ENCODE measurements around the gene LDLRAD4.

LDLRAD4 gene

DNA sequence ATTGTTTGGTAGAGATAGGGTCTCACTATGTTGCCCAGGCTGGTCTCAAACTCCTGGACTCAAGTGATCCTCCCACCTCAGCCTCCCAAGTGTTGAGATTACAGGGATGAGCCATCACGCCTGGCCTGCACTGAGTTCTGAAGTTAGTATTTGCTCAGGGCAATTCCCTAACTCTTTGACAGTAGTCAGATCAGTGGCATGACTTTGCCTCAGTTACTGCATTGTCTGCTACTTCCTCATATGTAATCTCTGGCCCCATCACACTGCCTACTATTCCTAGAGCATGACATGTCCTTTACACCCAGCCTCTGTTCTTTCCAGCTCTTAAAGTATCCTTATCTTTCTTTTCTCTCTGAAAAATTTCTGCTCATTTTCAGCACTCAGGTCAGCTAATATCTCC is 193.5 kb downstream of the LDLRAD4 start:
- TF ChIP-seq, protein P1, sequence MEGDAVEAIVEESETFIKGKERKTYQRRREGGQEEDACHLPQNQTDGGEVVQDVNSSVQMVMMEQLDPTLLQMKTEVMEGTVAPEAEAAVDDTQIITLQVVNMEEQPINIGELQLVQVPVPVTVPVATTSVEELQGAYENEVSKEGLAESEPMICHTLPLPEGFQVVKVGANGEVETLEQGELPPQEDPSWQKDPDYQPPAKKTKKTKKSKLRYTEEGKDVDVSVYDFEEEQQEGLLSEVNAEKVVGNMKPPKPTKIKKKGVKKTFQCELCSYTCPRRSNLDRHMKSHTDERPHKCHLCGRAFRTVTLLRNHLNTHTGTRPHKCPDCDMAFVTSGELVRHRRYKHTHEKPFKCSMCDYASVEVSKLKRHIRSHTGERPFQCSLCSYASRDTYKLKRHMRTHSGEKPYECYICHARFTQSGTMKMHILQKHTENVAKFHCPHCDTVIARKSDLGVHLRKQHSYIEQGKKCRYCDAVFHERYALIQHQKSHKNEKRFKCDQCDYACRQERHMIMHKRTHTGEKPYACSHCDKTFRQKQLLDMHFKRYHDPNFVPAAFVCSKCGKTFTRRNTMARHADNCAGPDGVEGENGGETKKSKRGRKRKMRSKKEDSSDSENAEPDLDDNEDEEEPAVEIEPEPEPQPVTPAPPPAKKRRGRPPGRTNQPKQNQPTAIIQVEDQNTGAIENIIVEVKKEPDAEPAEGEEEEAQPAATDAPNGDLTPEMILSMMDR (IDR thresholded peaks at IDR 0.05), result no peak

DNA sequence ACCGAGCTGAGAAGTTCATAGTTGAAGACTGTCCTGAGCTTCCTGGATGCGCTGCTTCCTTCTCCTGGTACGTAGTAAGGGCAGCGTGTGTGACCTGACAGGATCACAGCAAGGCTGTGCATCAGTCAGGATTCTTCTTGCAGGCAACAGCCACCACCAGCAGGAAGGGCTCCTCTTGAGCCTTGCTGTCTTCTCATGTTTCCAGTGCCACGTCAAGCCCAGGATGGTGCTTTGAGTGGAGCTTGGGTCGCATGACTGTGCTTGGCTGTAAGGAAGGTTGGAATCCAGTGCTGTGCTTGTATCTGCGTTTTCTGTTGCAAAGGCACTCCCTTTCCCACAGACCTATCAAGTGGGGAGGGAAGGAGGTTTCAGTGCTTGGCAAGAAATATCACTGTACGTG is 194.3 kb downstream of the LDLRAD4 start:
- TF ChIP-seq, protein P1 (IDR thresholded peaks at IDR 0.05), result no peak

DNA sequence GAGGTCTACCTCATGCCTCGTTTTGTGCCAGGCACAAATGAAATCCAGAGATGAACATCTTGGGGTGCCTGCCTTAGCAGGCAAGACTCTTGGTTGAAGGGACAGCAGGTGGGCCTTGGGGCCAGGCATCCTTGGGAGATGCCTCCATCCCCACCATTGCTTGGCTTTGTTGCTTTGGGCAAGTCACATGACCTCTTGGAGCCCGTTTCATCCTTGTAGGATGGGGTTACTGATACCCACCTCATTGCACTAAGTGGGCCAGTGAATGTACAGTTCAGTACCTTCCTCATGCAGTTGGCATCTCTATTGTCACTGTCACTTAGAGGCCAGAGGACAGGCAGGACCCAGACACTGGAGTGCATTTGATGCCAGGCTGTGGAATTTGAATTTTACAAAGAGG is 195.5 kb downstream of the LDLRAD4 start:
- TF ChIP-seq, protein P1 (IDR thresholded peaks at IDR 0.05), result no peak

DNA sequence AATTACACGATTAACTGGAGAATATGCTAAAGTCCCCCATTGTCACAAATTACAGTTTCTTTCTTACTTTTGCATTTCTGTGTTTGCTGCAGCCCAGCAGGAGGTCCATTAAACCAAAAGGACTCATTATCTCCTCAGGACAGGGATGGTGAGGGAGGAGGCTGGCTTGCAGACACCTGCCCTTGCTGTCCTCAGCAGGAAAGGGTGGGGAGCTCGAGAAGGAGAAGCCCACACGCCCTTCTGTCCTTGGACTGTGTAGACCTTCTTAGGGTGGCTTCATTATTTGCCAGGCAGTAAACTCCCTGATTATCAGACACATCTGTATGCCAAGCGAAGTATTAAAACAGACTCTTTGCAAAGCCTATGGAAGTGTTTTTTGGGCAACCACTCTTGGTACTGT is 196.0 kb downstream of the LDLRAD4 start:
- TF ChIP-seq, protein P1 (IDR thresholded peaks at IDR 0.05), result no peak

DNA sequence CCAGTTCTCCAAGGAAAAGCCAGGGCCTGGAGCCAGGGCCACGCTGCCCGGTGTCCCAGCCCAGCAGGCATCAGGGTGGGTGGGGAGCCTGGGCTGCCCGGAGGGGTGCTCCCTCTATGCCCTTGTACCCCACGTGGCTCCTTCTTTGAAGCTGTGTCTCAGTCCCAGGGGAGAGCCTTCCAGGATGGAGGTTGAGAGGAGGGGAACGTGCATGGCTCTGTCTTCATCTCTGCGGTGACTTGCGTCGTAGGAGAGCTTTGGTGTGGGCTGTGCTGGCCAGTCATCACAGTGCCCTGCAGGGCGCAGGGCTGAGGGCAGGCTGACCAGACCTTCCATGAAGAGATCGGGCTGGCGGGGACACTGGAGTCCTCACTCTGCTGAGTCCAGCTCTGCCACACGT is 197.2 kb downstream of the LDLRAD4 start:
- TF ChIP-seq, protein P1 (IDR thresholded peaks at IDR 0.05), result no peak

DNA sequence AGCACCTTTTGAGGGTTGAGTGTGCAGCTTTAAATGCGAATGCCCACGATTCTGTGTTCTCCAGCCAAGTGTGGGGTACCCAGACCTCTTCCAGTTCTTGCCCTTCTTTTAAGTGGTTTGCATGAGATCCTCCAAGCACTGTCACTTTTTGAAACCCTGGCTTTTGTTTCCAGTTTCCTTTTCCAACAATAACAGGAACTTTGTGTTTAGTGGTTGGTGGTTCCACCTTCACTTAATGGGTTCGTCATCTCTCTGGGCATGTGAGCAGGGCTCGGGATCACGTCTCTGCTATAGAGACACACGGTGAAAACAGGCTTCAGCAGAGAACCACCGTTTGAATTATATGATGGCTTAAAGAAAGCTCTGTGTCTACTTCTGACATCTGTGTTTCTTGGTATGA is 197.6 kb downstream of the LDLRAD4 start:
- TF ChIP-seq, protein P1 (IDR thresholded peaks at IDR 0.05), result no peak

DNA sequence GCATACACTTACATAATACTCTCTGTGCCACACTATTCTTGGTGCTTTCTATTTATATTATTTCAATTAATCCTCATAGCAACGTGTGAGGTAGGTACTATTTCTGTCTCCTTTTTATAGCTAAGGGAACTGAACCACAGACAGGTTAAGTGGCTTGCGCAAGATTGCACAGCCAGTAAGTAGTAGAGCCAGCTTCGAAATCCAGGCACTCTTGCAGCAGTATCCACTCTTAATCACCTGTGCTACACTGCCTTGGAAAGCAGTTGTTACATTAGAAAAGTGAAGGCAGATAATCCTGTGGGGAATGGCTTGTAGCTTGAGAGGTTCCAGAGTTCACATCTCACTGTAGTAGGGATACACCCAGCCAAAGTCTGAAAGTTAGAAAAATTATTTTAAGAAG is 198.3 kb downstream of the LDLRAD4 start:
- TF ChIP-seq, protein P1 (IDR thresholded peaks at IDR 0.05), result no peak

DNA sequence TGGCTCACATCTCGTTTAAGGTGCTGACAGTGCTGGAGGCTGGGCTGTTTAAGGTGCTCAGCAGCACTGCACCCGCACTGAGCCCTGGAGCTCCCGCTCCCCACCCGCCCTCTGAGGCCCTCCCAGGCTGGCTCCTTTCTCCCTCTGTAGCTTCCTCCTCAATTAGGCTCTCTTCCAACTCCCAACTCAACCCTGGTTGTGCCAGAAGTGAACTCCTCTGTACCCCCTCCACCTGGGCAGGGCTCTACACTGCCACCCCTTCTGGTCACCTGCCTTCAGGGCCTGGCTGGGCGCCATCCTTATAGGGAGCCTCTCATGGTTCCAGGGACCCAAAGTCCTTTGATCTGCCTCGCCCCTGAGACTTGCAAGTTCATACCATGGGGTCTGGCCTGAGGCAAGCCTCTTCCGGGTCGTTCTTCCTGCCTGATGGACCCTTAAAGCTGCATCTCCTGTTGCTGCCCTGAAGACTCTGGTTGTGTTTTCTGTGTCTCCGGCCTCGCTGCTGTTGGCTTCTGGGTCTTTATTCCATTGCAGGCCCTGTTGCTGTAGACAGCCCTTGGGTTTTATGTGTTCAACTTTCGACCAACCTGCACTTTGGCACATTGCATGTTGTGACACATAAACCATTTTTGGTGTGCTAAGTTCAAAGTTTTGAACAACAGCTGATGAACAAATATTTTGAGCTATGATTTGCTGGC is 199.6 kb downstream of the LDLRAD4 start:
- TF ChIP-seq, protein P1 (IDR thresholded peaks at IDR 0.05), result no peak
